ENCODE measurements around the gene NANOS3. TPM values are rescaled to one million over a fixed set of nuclear protein-coding genes. Genes with fewer than 3 reads are reported as not detected.

The NANOS3 gene
- total and polyA plus RNA-seq, 4 experiments from 2014 or later = not detected

- Histone ChIP-seq H3K36me3 (ENCODE audit: insufficient read depth, low read length) (no peaks in the 10 kb centered on the region), H3K4me3 (ENCODE audit: low read length in 2 of 2) (peak overlapping the region in 1 of 2 donors; percentile 40), H3K4me1 (ENCODE audit: insufficient read depth, low read length) (peaks cover 81% of the 10 kb centered on the region), H3K9me3 (ENCODE audit: control insufficient read depth in 1 of 2, low read length in 2 of 2) (no peaks in the 10 kb centered on the region), H3K27ac (ENCODE audit: low read depth, low read length) (peak overlapping the region; percentile 98), H3K27me3 (ENCODE audit: insufficient read depth, low read length) (no peaks in the 10 kb centered on the region)
- peaks cover 0 to 38% of the 10 kb centered on the region in 2 donors for H3K36me3 Mint-ChIP-seq
- intact Hi-C loops (cut with micrococcal nuclease) = loop anchor here (10.0 kb wide), 1 partner anchor 681 kb away; the partner anchor contains the start of gene TECR
- peaks cover 0 to 4% of the 10 kb centered on the region in 2 donors for H3K27me3 Mint-ChIP-seq
- ChIA-PET CTCF (ENCODE audit: partially characterized antibody) (interaction anchor here (0.6 to 0.8 kb wide), 2 partner anchors 19 to 206 kb away, joined by 3 to 4 read pairs; no protein-coding TSS in a partner anchor), POLR2A (ENCODE audit: partially characterized antibody) (interaction anchor here (0.8 to 1.2 kb wide), 2 partner anchors 19 kb away, joined by 3 read pairs; no protein-coding TSS in a partner anchor)
- H3K4me1 Mint-ChIP-seq = peaks cover 33 to 85% (median 53%) of the 10 kb centered on the region in 4 donors
- H3K9me3 Mint-ChIP-seq = peaks cover 0 to 5% (median 0%) of the 10 kb centered on the region in 8 donors
- peak overlapping the region; percentile 86 to 94 (median 89) for H3K4me3 Mint-ChIP-seq
- H3K27ac Mint-ChIP-seq = peak overlapping the region; percentile 98 to 100 (median 99)
- DNase-seq = peak in 1 of 5 donors; percentile 6
Measured at GRCh38 chr19:13843104-13843921, 33.6 kb upstream of the NANOS3 start.

DNA sequence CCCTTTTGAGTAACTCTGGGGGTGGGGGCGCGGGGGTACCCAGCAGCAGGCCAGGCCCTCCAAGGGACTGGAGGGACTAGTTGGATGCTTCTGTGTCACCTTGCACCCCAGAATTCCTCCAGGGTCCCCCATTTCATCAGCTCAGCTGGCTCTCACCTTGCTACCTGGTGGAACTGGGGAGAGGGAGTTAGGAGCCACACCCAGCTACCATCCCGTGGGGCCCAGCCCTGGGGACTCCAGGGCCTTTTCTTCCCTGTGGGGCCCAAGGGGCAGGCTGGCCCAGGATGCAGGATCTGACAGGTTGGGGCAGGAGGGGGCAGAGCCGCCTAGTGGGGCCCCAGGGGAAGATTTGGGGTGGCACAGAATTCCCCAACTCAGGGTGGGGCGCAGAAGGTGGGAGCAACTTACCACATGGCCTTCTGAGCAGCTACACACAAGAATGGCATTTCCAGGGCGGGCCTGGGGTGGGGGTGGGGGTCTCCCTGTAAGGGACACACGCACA lies 32.8 kb upstream of the NANOS3 start:
- H3K27ac Mint-ChIP-seq = peak overlapping the region; percentile 98 to 100 (median 99)
- intact Hi-C loops (cut with micrococcal nuclease) = loop anchor here (10.0 kb wide), 1 partner anchor 681 kb away; the partner anchor contains the start of gene TECR
- peaks cover 31 to 84% (median 50%) of the 10 kb centered on the region in 4 donors for H3K4me1 Mint-ChIP-seq
- H3K36me3 Mint-ChIP-seq = peaks cover 0 to 34% of the 10 kb centered on the region in 2 donors
- Histone ChIP-seq H3K4me3 (ENCODE audit: low read length in 2 of 2) (no peak overlapping the region), H3K4me1 (ENCODE audit: insufficient read depth, low read length) (peaks cover 78% of the 10 kb centered on the region), H3K27me3 (ENCODE audit: insufficient read depth, low read length) (no peaks in the 10 kb centered on the region), H3K27ac (ENCODE audit: low read depth, low read length) (peak overlapping the region; percentile 98), H3K36me3 (ENCODE audit: insufficient read depth, low read length) (no peaks in the 10 kb centered on the region), H3K9me3 (ENCODE audit: control insufficient read depth in 1 of 2, low read length in 2 of 2) (no peaks in the 10 kb centered on the region)
- ChIA-PET CTCF (ENCODE audit: partially characterized antibody) (interaction anchor here (0.6 to 0.8 kb wide), 2 partner anchors 18 to 205 kb away, joined by 3 to 4 read pairs; no protein-coding TSS in a partner anchor), POLR2A (ENCODE audit: partially characterized antibody) (interaction anchor here (0.8 to 1.2 kb wide), 2 partner anchors 18 to 20 kb away, joined by 3 read pairs; no protein-coding TSS in a partner anchor)
- peak in 1 of 5 donors; percentile 11 for DNase-seq
- H3K4me3 Mint-ChIP-seq = peak overlapping the region in 7 of 8 donors; percentile 53 to 89 (median 72)
- peaks cover 0 to 4% of the 10 kb centered on the region in 2 donors for H3K27me3 Mint-ChIP-seq
- peaks cover 0 to 5% (median 0%) of the 10 kb centered on the region in 8 donors for H3K9me3 Mint-ChIP-seq

- H3K4me3 ChIP-seq (ENCODE audit: low read length in 2 of 2) = peak overlapping the region; percentile 50 to 79
- Mint-ChIP-seq H3K27ac (peak overlapping the region; percentile 99 to 100 (median 100)), H3K4me1 (peaks cover 33 to 77% (median 50%) of the 10 kb centered on the region in 4 donors), H3K9me3 (peaks cover 0 to 5% (median 0%) of the 10 kb centered on the region in 8 donors), H3K4me3 (peak overlapping the region; percentile 83 to 98 (median 90)), H3K36me3 (peaks cover 0 to 16% of the 10 kb centered on the region in 2 donors), H3K27me3 (peaks cover 0 to 4% of the 10 kb centered on the region in 2 donors)
- POLR2A ChIA-PET (ENCODE audit: partially characterized antibody) = interaction anchor here (0.7 to 7.9 kb wide), 25 partner anchors 9 to 906 kb away, joined by 3 to 204 read pairs (median 5); partner anchors contain the start of genes ADGRE5, ASF1B, C19orf53 and DNAJB1
- no peaks in the 10 kb centered on the region for H3K27me3 ChIP-seq (ENCODE audit: insufficient read depth, low read length)
- intact Hi-C loops (cut with micrococcal nuclease) = loop anchor here (1.0 to 10.0 kb wide), 8 partner anchors 7 to 1054 kb away; partner anchors contain the start of genes IER2, JUNB, RFX1 and STX10
- H3K9me3 ChIP-seq (ENCODE audit: control insufficient read depth in 1 of 2, low read length in 2 of 2) = no peaks in the 10 kb centered on the region
- peak overlapping the region; percentile 99 for H3K27ac ChIP-seq (ENCODE audit: low read depth, low read length)
- H3K36me3 ChIP-seq (ENCODE audit: insufficient read depth, low read length) = no peaks in the 10 kb centered on the region
- peak; percentile 99 for DNase-seq
- CTCF ChIA-PET (ENCODE audit: partially characterized antibody) = interaction anchor here (0.9 to 3.5 kb wide), 10 partner anchors 9 to 72 kb away, joined by 3 to 22 read pairs (median 4); partner anchors contain the start of gene C19orf53
- peaks cover 69% of the 10 kb centered on the region for H3K4me1 ChIP-seq (ENCODE audit: insufficient read depth, low read length)
Measured at GRCh38 chr19:13846557-13847406, 30.2 kb upstream of the NANOS3 start.

DNA sequence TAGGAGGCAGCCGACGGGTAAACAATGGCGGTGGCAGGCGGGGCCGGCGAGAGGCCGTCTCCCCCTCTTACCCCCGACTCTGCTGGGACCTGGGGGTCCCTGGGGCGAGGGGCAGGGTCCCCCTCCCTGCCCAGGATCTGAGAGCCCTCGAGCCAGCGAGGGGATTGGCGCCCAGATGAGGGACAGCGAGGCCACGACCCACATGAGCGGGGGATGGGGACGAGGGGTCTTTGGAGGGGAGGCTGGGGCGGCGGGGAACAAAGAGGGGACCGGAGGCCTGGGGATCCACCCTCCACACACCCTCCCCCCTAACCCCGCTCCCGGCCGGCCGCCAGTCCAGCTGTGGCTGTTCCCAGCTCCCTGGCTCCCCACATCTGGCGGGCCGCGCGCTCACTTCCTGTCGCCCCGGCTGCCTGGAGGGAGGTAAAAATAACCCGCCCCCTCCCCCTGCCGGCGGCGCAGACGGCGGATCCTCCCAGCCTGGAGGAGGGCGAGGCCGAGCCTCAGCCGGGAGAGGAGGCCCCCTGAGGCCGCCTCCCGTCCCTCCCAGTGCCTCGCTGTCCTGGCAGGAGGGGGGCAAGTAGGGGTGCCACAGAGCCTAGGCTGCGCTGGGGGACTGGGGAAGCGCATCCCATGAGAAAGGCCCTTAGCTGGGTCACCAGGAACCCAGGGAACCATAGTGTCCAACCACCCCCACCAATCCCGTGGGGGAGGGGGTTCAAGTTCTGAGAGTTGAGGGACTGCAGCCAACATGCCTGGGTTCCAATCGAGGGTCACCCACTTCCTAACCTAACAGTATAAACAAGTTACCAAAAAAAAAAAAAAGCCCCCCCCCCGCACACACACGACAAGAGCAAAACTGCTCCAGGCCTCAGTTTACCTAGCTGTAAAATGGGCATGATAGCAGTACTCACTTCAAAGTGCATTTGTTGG lies 29.3 kb upstream of the NANOS3 start:
- Mint-ChIP-seq H3K36me3 (peaks cover 0 to 11% of the 10 kb centered on the region in 2 donors), H3K27ac (peak overlapping the region; percentile 99 to 100 (median 100)), H3K4me1 (peaks cover 32 to 73% (median 48%) of the 10 kb centered on the region in 4 donors), H3K9me3 (peaks cover 0 to 5% (median 0%) of the 10 kb centered on the region in 8 donors), H3K4me3 (peak overlapping the region; percentile 83 to 98 (median 90)), H3K27me3 (peaks cover 0 to 4% of the 10 kb centered on the region in 2 donors)
- no peaks in the 10 kb centered on the region for H3K36me3 ChIP-seq (ENCODE audit: insufficient read depth, low read length)
- no peaks in the 10 kb centered on the region for H3K9me3 ChIP-seq (ENCODE audit: control insufficient read depth in 1 of 2, low read length in 2 of 2)
- peak; percentile 82 to 90 (median 83) for DNase-seq
- peak overlapping the region; percentile 50 to 79 for H3K4me3 ChIP-seq (ENCODE audit: low read length in 2 of 2)
- peak overlapping the region; percentile 99 for H3K27ac ChIP-seq (ENCODE audit: low read depth, low read length)
- intact Hi-C loops (cut with micrococcal nuclease) = loop anchor here (1.0 to 10.0 kb wide), 8 partner anchors 8 to 1055 kb away; partner anchors contain the start of genes IER2, JUNB, RFX1 and STX10
- CTCF ChIA-PET (ENCODE audit: partially characterized antibody) = interaction anchor here (0.9 to 3.5 kb wide), 9 partner anchors 9 to 73 kb away, joined by 3 to 22 read pairs (median 7); partner anchors contain the start of gene C19orf53
- POLR2A ChIA-PET (ENCODE audit: partially characterized antibody) = interaction anchor here (1.0 to 7.9 kb wide), 15 partner anchors 8 to 671 kb away, joined by 3 to 204 read pairs (median 10); partner anchors contain the start of genes ASF1B, C19orf53, DNAJB1 and IL27RA
- peaks cover 69% of the 10 kb centered on the region for H3K4me1 ChIP-seq (ENCODE audit: insufficient read depth, low read length)
- H3K27me3 ChIP-seq (ENCODE audit: insufficient read depth, low read length) = no peaks in the 10 kb centered on the region

- H3K27me3 Mint-ChIP-seq = peaks cover 0 to 4% of the 10 kb centered on the region in 2 donors
- H3K9me3 Mint-ChIP-seq = peaks cover 0 to 5% (median 0%) of the 10 kb centered on the region in 8 donors
- no peaks in the 10 kb centered on the region for H3K36me3 ChIP-seq (ENCODE audit: insufficient read depth, low read length)
- intact Hi-C loops (cut with micrococcal nuclease) = loop anchor here (5.0 to 10.0 kb wide), 3 partner anchors 676 to 1056 kb away; partner anchors contain the start of genes IER2, JUNB, STX10 and TECR
- H3K27ac ChIP-seq (ENCODE audit: low read depth, low read length) = peak overlapping the region; percentile 99
- peak in 1 of 5 donors; percentile 9 for DNase-seq
- ChIA-PET CTCF (ENCODE audit: partially characterized antibody) (interaction anchor here (1.2 to 3.5 kb wide), 7 partner anchors 10 to 73 kb away, joined by 3 to 22 read pairs (median 7); partner anchors contain the start of gene C19orf53), POLR2A (ENCODE audit: partially characterized antibody) (interaction anchor here (1.2 to 7.9 kb wide), 8 partner anchors 12 to 288 kb away, joined by 3 to 204 read pairs (median 27); partner anchors contain the start of genes ASF1B, MRI1 and ZSWIM4)
- no peaks in the 10 kb centered on the region for H3K9me3 ChIP-seq (ENCODE audit: control insufficient read depth in 1 of 2, low read length in 2 of 2)
- H3K27ac Mint-ChIP-seq = peak overlapping the region; percentile 93 to 100 (median 98)
- H3K4me1 Mint-ChIP-seq = peaks cover 32 to 68% (median 48%) of the 10 kb centered on the region in 4 donors
- peaks cover 64% of the 10 kb centered on the region for H3K4me1 ChIP-seq (ENCODE audit: insufficient read depth, low read length)
- H3K4me3 ChIP-seq (ENCODE audit: low read length in 2 of 2) = no peak overlapping the region
- peaks cover 0 to 10% of the 10 kb centered on the region in 2 donors for H3K36me3 Mint-ChIP-seq
- H3K27me3 ChIP-seq (ENCODE audit: insufficient read depth, low read length) = no peaks in the 10 kb centered on the region
- peak overlapping the region in 6 of 8 donors; percentile 29 to 68 (median 40) for H3K4me3 Mint-ChIP-seq
Measured at GRCh38 chr19:13848340-13848677, 28.6 kb upstream of the NANOS3 start.
